H9 (cell line): ENCODE data around the gene PDCD7. TPM values are rescaled to one million over a fixed set of nuclear protein-coding genes. Genes with fewer than 3 reads are reported as not detected.

Experiments
- DNase-seq: peaks from one replicate; pipeline ENCODE4 v3.0.0-alpha.2; 2017
- H2AFZ ChIP-seq: one replicate; pipeline ENCODE4 v1.6.1; 2013; ENCODE audit warnings: mild to moderate bottlenecking, low read length, control low read depth, moderate library complexity
- H2AK5ac ChIP-seq: 2 replicates; pipeline ENCODE4 v1.6.1; 2013; ENCODE audit warnings: low read length, control low read depth, mixed read lengths; ENCODE audit not compliant: insufficient read length
- H2BK120ac ChIP-seq: one replicate; pipeline ENCODE4 v1.6.1; 2013; ENCODE audit warnings: low read depth, mild to moderate bottlenecking, low read length, control low read depth, inconsistent platforms; ENCODE audit not compliant: poor library complexity, severe bottlenecking
- H2BK12ac ChIP-seq: 2 replicates; pipeline ENCODE4 v1.6.1; 2013; ENCODE audit warnings: low read length, control low read depth, mixed read lengths, low read depth; ENCODE audit not compliant: insufficient read length
- H2BK15ac ChIP-seq: 2 replicates; pipeline ENCODE4 v1.6.1; 2013; ENCODE audit warnings: low read depth, low read length, control low read depth
- H2BK20ac ChIP-seq: one replicate; pipeline ENCODE4 v1.6.1; 2013; ENCODE audit warnings: low read depth, mild to moderate bottlenecking, low read length, control low read depth, inconsistent platforms; ENCODE audit not compliant: poor library complexity, severe bottlenecking
- H2BK5ac ChIP-seq: 2 replicates; pipeline ENCODE4 v1.6.1; 2013; ENCODE audit warnings: low read length, control low read depth, mixed read lengths; ENCODE audit not compliant: insufficient read length
- H3K14ac ChIP-seq: 2 replicates; pipeline ENCODE4 v1.6.1; 2013; ENCODE audit warnings: low read length, control low read depth; ENCODE audit not compliant: insufficient read depth
- H3K18ac ChIP-seq: 2 replicates; pipeline ENCODE4 v1.6.1; 2013; ENCODE audit warnings: low read depth, mild to moderate bottlenecking, mixed read lengths, low read length, control low read depth; ENCODE audit not compliant: insufficient read length
- H3K23ac ChIP-seq: 2 replicates; pipeline ENCODE4 v1.6.1; 2013; ENCODE audit warnings: low read length, control low read depth, mixed read lengths, low read depth; ENCODE audit not compliant: insufficient read length
- H3K23me2 ChIP-seq: 2 replicates; pipeline ENCODE4 v1.6.1; 2013; ENCODE audit warnings: low read depth, mild to moderate bottlenecking, mixed read lengths, low read length, control low read depth; ENCODE audit not compliant: insufficient read length, poor library complexity, severe bottlenecking
- H3K27ac ChIP-seq: 2 replicates; pipeline ENCODE4 v1.5.1; 2013; ENCODE audit warnings: low read length, control low read depth, mixed read lengths, low read depth; ENCODE audit not compliant: insufficient read length
- H3K27me3 ChIP-seq: 2 replicates; pipeline ENCODE4 v1.6.1; 2013; ENCODE audit warnings: low read length, control low read depth, inconsistent platforms; ENCODE audit not compliant: insufficient read depth
- H3K4ac ChIP-seq: 2 replicates; pipeline ENCODE4 v1.6.1; 2013; ENCODE audit warnings: low read depth, mild to moderate bottlenecking, control low read depth, inconsistent platforms, low read length, moderate library complexity
- H3K4me1 ChIP-seq: 2 replicates; pipeline ENCODE4 v1.6.1; 2013; ENCODE audit warnings: low read length, control low read depth, inconsistent platforms; ENCODE audit not compliant: insufficient read depth
- H3K4me2 ChIP-seq: 2 replicates; pipeline ENCODE4 v1.6.1; 2013; ENCODE audit warnings: low read length, control low read depth, mixed read lengths; ENCODE audit not compliant: insufficient read length, insufficient read depth
- H3K56ac ChIP-seq: 2 replicates; pipeline ENCODE4 v1.6.1; 2013; ENCODE audit warnings: low read depth, mild to moderate bottlenecking, mixed read lengths, low read length, control low read depth; ENCODE audit not compliant: insufficient read length
- H3K79me1 ChIP-seq: 2 replicates; pipeline ENCODE4 v1.6.1; 2013; ENCODE audit warnings: low read depth, mild to moderate bottlenecking, moderate library complexity, low read length, control low read depth, inconsistent platforms; ENCODE audit not compliant: insufficient read depth, poor library complexity, severe bottlenecking
- H3K79me2 ChIP-seq: 2 replicates; pipeline ENCODE4 v1.6.1; 2013; ENCODE audit warnings: low read length, control low read depth, inconsistent platforms; ENCODE audit not compliant: insufficient read depth
- H3K9ac ChIP-seq: 2 replicates; pipeline ENCODE4 v1.6.1; 2013; ENCODE audit warnings: low read length, control low read depth, mixed read lengths; ENCODE audit not compliant: insufficient read length; ENCODE audit errors: extremely low read depth
- H3K9me3 ChIP-seq: one replicate; pipeline ENCODE4 v1.6.1; 2013; ENCODE audit warnings: low read depth, low read length, inconsistent platforms; ENCODE audit not compliant: control insufficient read depth
- H3T11ph ChIP-seq: one replicate; pipeline ENCODE4 v1.6.1; 2013; ENCODE audit warnings: mild to moderate bottlenecking, low read length, control low read depth, inconsistent platforms
- H4K20me1 ChIP-seq: one replicate; pipeline ENCODE4 v1.6.1; 2013; ENCODE audit not compliant: control insufficient read depth, insufficient read length, insufficient read depth
- H4K5ac ChIP-seq: 2 replicates; pipeline ENCODE4 v1.6.1; 2013; ENCODE audit warnings: low read depth, mild to moderate bottlenecking, mixed read lengths, low read length, control low read depth; ENCODE audit not compliant: insufficient read length
- H4K8ac ChIP-seq: replicated peaks from 2 replicates; pipeline ENCODE4 v1.6.1; 2013; ENCODE audit warnings: low read length, control low read depth, mixed read lengths, low read depth; ENCODE audit not compliant: insufficient read length
- H4K91ac ChIP-seq: 2 replicates; pipeline ENCODE4 v1.6.1; 2013; ENCODE audit warnings: low read depth, mild to moderate bottlenecking, moderate library complexity, mixed read lengths, low read length, control low read depth; ENCODE audit not compliant: insufficient read length
- H3K27ac Mint-ChIP-seq, 3 experiments: 2 replicates in 2 of 3; 3 replicates in 1 of 3; pipeline ENCODE4 v1.8.0; 2020 to 2021; ENCODE audit warnings: mixed read lengths in 3 of 3, mild to moderate bottlenecking in 1 of 3, moderate library complexity in 1 of 3
- H3K27me3 Mint-ChIP-seq: 2 replicates; pipeline ENCODE4 v1.8.0; 2021; ENCODE audit warnings: low read depth, mild to moderate bottlenecking, moderate library complexity, mixed read lengths
- H3K36me3 Mint-ChIP-seq, 3 experiments: 2 replicates in 2 of 3; 3 replicates in 1 of 3; pipeline ENCODE4 v1.8.0; 2020 to 2021; ENCODE audit warnings: low read depth in 3 of 3, mixed read lengths in 3 of 3; ENCODE audit not compliant: insufficient read depth in 1 of 3
- H3K4me1 Mint-ChIP-seq, 2 experiments: 2 replicates each; pipeline ENCODE4 v1.8.0; 2020; ENCODE audit warnings: mixed read lengths in 2 of 2
- H3K4me3 Mint-ChIP-seq, 2 experiments: 2 replicates in 1 of 2; 3 replicates in 1 of 2; pipeline ENCODE4 v1.8.0; 2020 to 2021; ENCODE audit warnings: mild to moderate bottlenecking in 2 of 2, mixed read lengths in 2 of 2, moderate library complexity in 1 of 2
- H3K9me3 Mint-ChIP-seq, 2 experiments: 2 replicates in 1 of 2; 3 replicates in 1 of 2; pipeline ENCODE4 v1.8.0; 2020; ENCODE audit warnings: mild to moderate bottlenecking in 2 of 2, mixed read lengths in 2 of 2, moderate library complexity in 1 of 2
- CTCF ChIP-seq: fragments of 200-600 bp; sonication (generic); conservative IDR thresholded peaks from 3 replicates; pipeline ENCODE4 v1.8.0; 2021; ENCODE audit warnings: antibody characterized with exemption, mild to moderate bottlenecking
- WGBS: extraction: QIAGEN DNeasy Blood & Tissue Kit; methylation state at CpG from one replicate; pipeline ENCODE4 v1.1.7; 2013; ENCODE audit warnings: missing lambda C conversion rate, low lambda C conversion rate, mixed read lengths; ENCODE audit not compliant: insufficient read length; ENCODE audit errors: extremely low coverage; 5-methylcytosine and 5-hydroxymethylcytosine counted together
- total RNA-seq: library from RNA; stranded (reverse); gene quantifications from 2 replicates; pipeline ENCODE4 v1.2.1, GENCODE V29; 2021

The PDCD7 gene
- total RNA-seq, 1 experiment from 2014 or later, result 35.2 TPM

GRCh38 chr15:65069179-65069578, 64.4 kb downstream of the PDCD7 start:
- Histone ChIP-seq H3K79me1 (no peaks in the 10 kb centered on the region), H3K4me1 (peaks cover 5% of the 10 kb centered on the region), H2AK5ac (no peak overlapping the region), H4K8ac (no peak overlapping the region), H3K9me3 (no peaks in the 10 kb centered on the region), H2BK5ac (no peak overlapping the region), H2BK15ac (no peak overlapping the region), H3K9ac (no peak overlapping the region), H3K56ac (no peak overlapping the region), H3T11ph (no peak overlapping the region), H4K5ac (no peak overlapping the region), H3K23me2 (peaks cover 7% of the 10 kb centered on the region), H2BK120ac (no peak overlapping the region), H3K14ac (no peak overlapping the region), H2BK20ac (no peak overlapping the region), H3K23ac (no peak overlapping the region), H3K18ac (no peak overlapping the region), H3K4ac (no peak overlapping the region), H4K20me1 (no peaks in the 10 kb centered on the region), H3K27me3 (no peaks in the 10 kb centered on the region), H3K27ac (no peak overlapping the region), H2AFZ (no peak overlapping the region), H3K4me2 (no peak overlapping the region), H4K91ac (no peak overlapping the region), H3K79me2 (no peaks in the 10 kb centered on the region), H2BK12ac (no peak overlapping the region)
- no peak for DNase-seq
- Mint-ChIP-seq H3K9me3 (peaks cover 3 to 10% of the 10 kb centered on the region in 2 experiments; a peak in 3 of 5 replicates), H3K27me3 (peaks cover 8% of the 10 kb centered on the region), H3K4me3 (no peak overlapping the region), H3K4me1 (peaks cover 36 to 37% of the 10 kb centered on the region in 2 experiments), H3K36me3 (no peaks in the 10 kb centered on the region; a peak in 3 of 7 replicates), H3K27ac (no peak overlapping the region)
- TF ChIP-seq CTCF, result no peak
- no CpG with 5 or more reads among the region's 1 CpG for WGBS
